GM23338 (cell line): ENCODE results near the gene CHI3L1. TPM values are rescaled to one million over a fixed set of nuclear protein-coding genes. Genes with fewer than 3 reads are reported as not detected.

Experiments
- ATAC-seq: fragments of 200-7000 bp; cut with Tn5 transposase; 3 replicates; pipeline ENCODE4 v1.9.1; 2020
- DNase-seq: peaks from one replicate; pipeline ENCODE4 v3.0.0-alpha.2; 2015; ENCODE audit warnings: low spot score
- H2AFZ ChIP-seq: fragments of 200-600 bp; sonication (generic); 2 replicates; pipeline ENCODE4 v1.8.0; 2016; ENCODE audit warnings: antibody characterized with exemption, mild to moderate bottlenecking, moderate library complexity
- H3F3A ChIP-seq: fragments of 200-600 bp; sonication (generic); replicated peaks from 2 replicates; pipeline ENCODE4 v1.8.0; 2017; ENCODE audit warnings: antibody characterized with exemption, mixed run types, low read depth
- H3K27ac ChIP-seq: fragments of 200-600 bp; sonication (generic); 2 replicates; pipeline ENCODE4 v1.6.1; 2016; ENCODE audit warnings: low read depth
- H3K27me3 ChIP-seq: fragments of 200-600 bp; sonication (generic); 2 replicates; pipeline ENCODE4 v1.8.0; 2016; ENCODE audit warnings: mild to moderate bottlenecking, mixed run types, moderate library complexity; ENCODE audit not compliant: insufficient read depth
- H3K36me3 ChIP-seq: fragments of 200-600 bp; sonication (generic); 2 replicates; pipeline ENCODE4 v1.8.0; 2016; ENCODE audit warnings: mild to moderate bottlenecking; ENCODE audit not compliant: insufficient read depth
- H3K4me1 ChIP-seq: fragments of 200-600 bp; sonication (generic); 2 replicates; pipeline ENCODE4 v1.8.0; 2016; ENCODE audit warnings: mild to moderate bottlenecking, moderate library complexity; ENCODE audit not compliant: insufficient read depth
- H3K4me2 ChIP-seq: fragments of 200-600 bp; sonication (generic); 2 replicates; pipeline ENCODE4 v1.7.1; 2017; ENCODE audit warnings: mixed run types
- H3K4me3 ChIP-seq: fragments of 200-600 bp; sonication (generic); 2 replicates; pipeline ENCODE4 v1.6.1; 2016; ENCODE audit warnings: mixed run types
- H3K79me2 ChIP-seq: fragments of 200-600 bp; sonication (generic); replicated peaks from 2 replicates; pipeline ENCODE4 v1.8.0; 2017; ENCODE audit warnings: mild to moderate bottlenecking; ENCODE audit not compliant: insufficient read depth
- H3K9me2 ChIP-seq: fragments of 200-600 bp; sonication (generic); 2 replicates; pipeline ENCODE4 v1.8.0; 2017; ENCODE audit not compliant: insufficient read depth
- H4K20me1 ChIP-seq: fragments of 200-600 bp; sonication (generic); replicated peaks from 2 replicates; pipeline ENCODE4 v1.8.0; 2017; ENCODE audit warnings: mild to moderate bottlenecking; ENCODE audit not compliant: insufficient read depth
- H3K27ac Mint-ChIP-seq: 2 replicates; pipeline ENCODE4 v1.8.0; 2020; ENCODE audit warnings: inconsistent platforms, mild to moderate bottlenecking, moderate library complexity, mixed read lengths
- H3K27me3 Mint-ChIP-seq: 3 replicates; pipeline ENCODE4 v1.8.0; 2022; ENCODE audit warnings: low read depth, mild to moderate bottlenecking, moderate library complexity, mixed read lengths, inconsistent platforms; ENCODE audit not compliant: insufficient read depth, poor library complexity
- H3K36me3 Mint-ChIP-seq: 3 replicates; pipeline ENCODE4 v1.8.0; 2021; ENCODE audit warnings: low read depth, mild to moderate bottlenecking, inconsistent platforms, moderate library complexity, mixed read lengths
- H3K4me1 Mint-ChIP-seq: 3 replicates; pipeline ENCODE4 v1.8.0; 2020; ENCODE audit warnings: mild to moderate bottlenecking, inconsistent platforms, mixed read lengths
- H3K4me3 Mint-ChIP-seq: 3 replicates; pipeline ENCODE4 v1.8.0; 2021; ENCODE audit warnings: moderate library complexity, mild to moderate bottlenecking, inconsistent platforms, mixed read lengths
- H3K9me3 Mint-ChIP-seq: 3 replicates; pipeline ENCODE4 v1.8.0; 2020; ENCODE audit warnings: moderate library complexity, mild to moderate bottlenecking, inconsistent platforms, mixed read lengths
- CREB1 ChIP-seq: fragments of 250-450 bp; sonication (Bioruptor Pico); IDR thresholded peaks from 2 replicates; pipeline ENCODE4 v1.5.0; 2020; ENCODE audit warnings: low read depth, mild to moderate bottlenecking, moderate library complexity
- EZH2 ChIP-seq: fragments of 200-600 bp; sonication (generic); IDR thresholded peaks from one replicate; pipeline ENCODE4 v1.8.0; 2017; ENCODE audit warnings: antibody characterized with exemption, mild to moderate bottlenecking, low read depth; ENCODE audit not compliant: unreplicated experiment
- EZH2phosphoT487 ChIP-seq: fragments of 200-600 bp; sonication (generic); IDR thresholded peaks from one replicate; pipeline ENCODE4 v1.8.1; 2018; ENCODE audit warnings: antibody characterized with exemption; ENCODE audit not compliant: unreplicated experiment
- JUNB ChIP-seq: IDR thresholded peaks from one replicate; pipeline ENCODE4 v1.6.1; 2016; ENCODE audit warnings: antibody characterized with exemption; ENCODE audit not compliant: unreplicated experiment
- NANOG ChIP-seq: IDR thresholded peaks from 2 replicates; pipeline ENCODE4 v1.6.1; 2016; ENCODE audit warnings: antibody characterized with exemption, borderline replicate concordance
- POLR2AphosphoS5 ChIP-seq: IDR thresholded peaks from 2 replicates; pipeline ENCODE4 v1.6.1; 2016; ENCODE audit warnings: antibody characterized with exemption, low read depth
- STAT1 ChIP-seq: IDR thresholded peaks from one replicate; pipeline ENCODE4 v1.6.1; 2016; ENCODE audit warnings: antibody characterized with exemption; ENCODE audit not compliant: unreplicated experiment
- ZNF114 ChIP-seq: fragments of 250-450 bp; sonication (Bioruptor Pico); IDR thresholded peaks from 2 replicates; pipeline ENCODE4 v1.5.0; 2020; ENCODE audit warnings: mild to moderate bottlenecking, moderate library complexity
- ZNF331 ChIP-seq: fragments of 250-450 bp; sonication (Bioruptor Pico); IDR thresholded peaks from 2 replicates; pipeline ENCODE4 v1.5.0; 2020; ENCODE audit warnings: low read depth, mild to moderate bottlenecking, moderate library complexity
- polyA plus RNA-seq: library from polyadenylated mRNA; unstranded; fragments of >200 nt; fragmentation: Nextera tagmentation; extraction: Ambion mirVana; gene quantifications from 2 replicates; pipeline ENCODE4 v1.2.1, GENCODE V29; 2016
- total RNA-seq: library from RNA; depleted of rRNA; stranded (reverse); fragments of >200 nt; shearing (Covaris generic); gene quantifications from 2 replicates; pipeline ENCODE4 v1.2.3, GENCODE V29; 2014
- TF ChIP-seq, protein P1 (sequence below): IDR thresholded peaks from one replicate; pipeline ENCODE4 v1.6.1; 2018; ENCODE audit warnings: antibody characterized with exemption; ENCODE audit not compliant: unreplicated experiment
- TF ChIP-seq, protein P2 (sequence below): IDR thresholded peaks from 2 replicates; pipeline ENCODE4 v1.6.1; 2016; ENCODE audit warnings: antibody characterized with exemption
- TF ChIP-seq, protein P3 (sequence below): fragments of 250-450 bp; sonication (Bioruptor Pico); IDR thresholded peaks from 2 replicates; pipeline ENCODE4 v1.5.0; 2020; ENCODE audit warnings: mild to moderate bottlenecking, moderate library complexity
- TF ChIP-seq, protein P4 (sequence below), 2 experiments: fragments of 200-600 bp in 1 of 2; sonication (generic) in 1 of 2; conservative IDR thresholded peaks; 2 replicates each; pipeline versions ENCODE4 v1.5.1 to v1.6.1; 2016 to 2017; ENCODE audit warnings: antibody characterized with exemption in 2 of 2, low read depth in 2 of 2, mild to moderate bottlenecking in 2 of 2, moderate library complexity in 1 of 2

The CHI3L1 gene
- total and polyA plus RNA-seq, 2 experiments from 2014 or later, result 0.76 TPM; not detected in 1

DNA sequence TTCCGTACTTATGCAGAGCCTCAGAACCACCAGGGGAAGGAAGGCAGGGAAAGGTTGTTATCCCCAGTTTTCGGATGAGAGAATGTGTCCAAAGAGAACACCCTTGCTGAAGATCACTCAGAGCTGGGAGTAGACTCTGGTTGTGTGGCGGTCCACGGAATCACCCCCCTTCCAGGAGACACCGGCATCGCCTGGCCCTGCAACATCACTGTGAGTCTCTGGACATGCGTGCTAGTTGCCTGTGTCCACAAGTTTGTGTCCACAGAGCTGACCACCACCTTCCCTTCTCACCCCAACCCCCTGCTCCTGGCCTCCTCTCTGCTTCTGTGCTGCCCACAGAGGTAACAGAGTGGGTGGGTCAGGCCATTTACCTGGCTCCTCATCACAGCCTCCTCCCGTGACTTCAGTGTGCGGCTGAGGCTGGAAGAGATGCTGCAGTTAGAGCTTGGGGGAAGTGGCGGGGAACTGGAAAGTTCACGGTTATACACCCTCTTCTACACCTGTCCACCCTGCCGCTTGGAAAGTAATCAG, 18.2 kb downstream of the CHI3L1 start:
- no peak overlapping the region for H2AFZ ChIP-seq
- no peak for DNase-seq
- peaks cover 10% of the 10 kb centered on the region for H3K27me3 Mint-ChIP-seq

More for the DNA sequence above, 18.2 kb downstream of the CHI3L1 start:
- Histone ChIP-seq H3K27me3 (no peaks in the 10 kb centered on the region), H4K20me1 (no peaks in the 10 kb centered on the region), H3K4me1 (no peaks in the 10 kb centered on the region; the same call in 1 of the 2 replicates), H3K9me2 (no peaks in the 10 kb centered on the region), H3F3A (no peaks in the 10 kb centered on the region), H3K79me2 (no peaks in the 10 kb centered on the region), H3K4me2 (no peak overlapping the region), H3K4me3 (no peak overlapping the region), H3K36me3 (no peaks in the 10 kb centered on the region), H3K27ac (no peak overlapping the region)
- no peak for ATAC-seq
- H3K27ac Mint-ChIP-seq, result no peak overlapping the region
- no peak for TF ChIP-seq NANOG
- TF ChIP-seq EZH2phosphoT487, result no peak
- TF ChIP-seq JUNB, result no peak
- TF ChIP-seq, protein P1, sequence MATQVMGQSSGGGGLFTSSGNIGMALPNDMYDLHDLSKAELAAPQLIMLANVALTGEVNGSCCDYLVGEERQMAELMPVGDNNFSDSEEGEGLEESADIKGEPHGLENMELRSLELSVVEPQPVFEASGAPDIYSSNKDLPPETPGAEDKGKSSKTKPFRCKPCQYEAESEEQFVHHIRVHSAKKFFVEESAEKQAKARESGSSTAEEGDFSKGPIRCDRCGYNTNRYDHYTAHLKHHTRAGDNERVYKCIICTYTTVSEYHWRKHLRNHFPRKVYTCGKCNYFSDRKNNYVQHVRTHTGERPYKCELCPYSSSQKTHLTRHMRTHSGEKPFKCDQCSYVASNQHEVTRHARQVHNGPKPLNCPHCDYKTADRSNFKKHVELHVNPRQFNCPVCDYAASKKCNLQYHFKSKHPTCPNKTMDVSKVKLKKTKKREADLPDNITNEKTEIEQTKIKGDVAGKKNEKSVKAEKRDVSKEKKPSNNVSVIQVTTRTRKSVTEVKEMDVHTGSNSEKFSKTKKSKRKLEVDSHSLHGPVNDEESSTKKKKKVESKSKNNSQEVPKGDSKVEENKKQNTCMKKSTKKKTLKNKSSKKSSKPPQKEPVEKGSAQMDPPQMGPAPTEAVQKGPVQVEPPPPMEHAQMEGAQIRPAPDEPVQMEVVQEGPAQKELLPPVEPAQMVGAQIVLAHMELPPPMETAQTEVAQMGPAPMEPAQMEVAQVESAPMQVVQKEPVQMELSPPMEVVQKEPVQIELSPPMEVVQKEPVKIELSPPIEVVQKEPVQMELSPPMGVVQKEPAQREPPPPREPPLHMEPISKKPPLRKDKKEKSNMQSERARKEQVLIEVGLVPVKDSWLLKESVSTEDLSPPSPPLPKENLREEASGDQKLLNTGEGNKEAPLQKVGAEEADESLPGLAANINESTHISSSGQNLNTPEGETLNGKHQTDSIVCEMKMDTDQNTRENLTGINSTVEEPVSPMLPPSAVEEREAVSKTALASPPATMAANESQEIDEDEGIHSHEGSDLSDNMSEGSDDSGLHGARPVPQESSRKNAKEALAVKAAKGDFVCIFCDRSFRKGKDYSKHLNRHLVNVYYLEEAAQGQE, result no peak
- no peak for TF ChIP-seq ZNF114 (CRISPR knock-in tag)
- TF ChIP-seq CREB1 (CRISPR knock-in tag), result no peak
- no peak for TF ChIP-seq POLR2AphosphoS5
- no peak for TF ChIP-seq ZNF331 (CRISPR knock-in tag)
- no peak for TF ChIP-seq EZH2
- TF ChIP-seq, protein P2, sequence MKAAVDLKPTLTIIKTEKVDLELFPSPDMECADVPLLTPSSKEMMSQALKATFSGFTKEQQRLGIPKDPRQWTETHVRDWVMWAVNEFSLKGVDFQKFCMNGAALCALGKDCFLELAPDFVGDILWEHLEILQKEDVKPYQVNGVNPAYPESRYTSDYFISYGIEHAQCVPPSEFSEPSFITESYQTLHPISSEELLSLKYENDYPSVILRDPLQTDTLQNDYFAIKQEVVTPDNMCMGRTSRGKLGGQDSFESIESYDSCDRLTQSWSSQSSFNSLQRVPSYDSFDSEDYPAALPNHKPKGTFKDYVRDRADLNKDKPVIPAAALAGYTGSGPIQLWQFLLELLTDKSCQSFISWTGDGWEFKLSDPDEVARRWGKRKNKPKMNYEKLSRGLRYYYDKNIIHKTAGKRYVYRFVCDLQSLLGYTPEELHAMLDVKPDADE, result no peak
- no peak for TF ChIP-seq STAT1
- TF ChIP-seq, protein P3, sequence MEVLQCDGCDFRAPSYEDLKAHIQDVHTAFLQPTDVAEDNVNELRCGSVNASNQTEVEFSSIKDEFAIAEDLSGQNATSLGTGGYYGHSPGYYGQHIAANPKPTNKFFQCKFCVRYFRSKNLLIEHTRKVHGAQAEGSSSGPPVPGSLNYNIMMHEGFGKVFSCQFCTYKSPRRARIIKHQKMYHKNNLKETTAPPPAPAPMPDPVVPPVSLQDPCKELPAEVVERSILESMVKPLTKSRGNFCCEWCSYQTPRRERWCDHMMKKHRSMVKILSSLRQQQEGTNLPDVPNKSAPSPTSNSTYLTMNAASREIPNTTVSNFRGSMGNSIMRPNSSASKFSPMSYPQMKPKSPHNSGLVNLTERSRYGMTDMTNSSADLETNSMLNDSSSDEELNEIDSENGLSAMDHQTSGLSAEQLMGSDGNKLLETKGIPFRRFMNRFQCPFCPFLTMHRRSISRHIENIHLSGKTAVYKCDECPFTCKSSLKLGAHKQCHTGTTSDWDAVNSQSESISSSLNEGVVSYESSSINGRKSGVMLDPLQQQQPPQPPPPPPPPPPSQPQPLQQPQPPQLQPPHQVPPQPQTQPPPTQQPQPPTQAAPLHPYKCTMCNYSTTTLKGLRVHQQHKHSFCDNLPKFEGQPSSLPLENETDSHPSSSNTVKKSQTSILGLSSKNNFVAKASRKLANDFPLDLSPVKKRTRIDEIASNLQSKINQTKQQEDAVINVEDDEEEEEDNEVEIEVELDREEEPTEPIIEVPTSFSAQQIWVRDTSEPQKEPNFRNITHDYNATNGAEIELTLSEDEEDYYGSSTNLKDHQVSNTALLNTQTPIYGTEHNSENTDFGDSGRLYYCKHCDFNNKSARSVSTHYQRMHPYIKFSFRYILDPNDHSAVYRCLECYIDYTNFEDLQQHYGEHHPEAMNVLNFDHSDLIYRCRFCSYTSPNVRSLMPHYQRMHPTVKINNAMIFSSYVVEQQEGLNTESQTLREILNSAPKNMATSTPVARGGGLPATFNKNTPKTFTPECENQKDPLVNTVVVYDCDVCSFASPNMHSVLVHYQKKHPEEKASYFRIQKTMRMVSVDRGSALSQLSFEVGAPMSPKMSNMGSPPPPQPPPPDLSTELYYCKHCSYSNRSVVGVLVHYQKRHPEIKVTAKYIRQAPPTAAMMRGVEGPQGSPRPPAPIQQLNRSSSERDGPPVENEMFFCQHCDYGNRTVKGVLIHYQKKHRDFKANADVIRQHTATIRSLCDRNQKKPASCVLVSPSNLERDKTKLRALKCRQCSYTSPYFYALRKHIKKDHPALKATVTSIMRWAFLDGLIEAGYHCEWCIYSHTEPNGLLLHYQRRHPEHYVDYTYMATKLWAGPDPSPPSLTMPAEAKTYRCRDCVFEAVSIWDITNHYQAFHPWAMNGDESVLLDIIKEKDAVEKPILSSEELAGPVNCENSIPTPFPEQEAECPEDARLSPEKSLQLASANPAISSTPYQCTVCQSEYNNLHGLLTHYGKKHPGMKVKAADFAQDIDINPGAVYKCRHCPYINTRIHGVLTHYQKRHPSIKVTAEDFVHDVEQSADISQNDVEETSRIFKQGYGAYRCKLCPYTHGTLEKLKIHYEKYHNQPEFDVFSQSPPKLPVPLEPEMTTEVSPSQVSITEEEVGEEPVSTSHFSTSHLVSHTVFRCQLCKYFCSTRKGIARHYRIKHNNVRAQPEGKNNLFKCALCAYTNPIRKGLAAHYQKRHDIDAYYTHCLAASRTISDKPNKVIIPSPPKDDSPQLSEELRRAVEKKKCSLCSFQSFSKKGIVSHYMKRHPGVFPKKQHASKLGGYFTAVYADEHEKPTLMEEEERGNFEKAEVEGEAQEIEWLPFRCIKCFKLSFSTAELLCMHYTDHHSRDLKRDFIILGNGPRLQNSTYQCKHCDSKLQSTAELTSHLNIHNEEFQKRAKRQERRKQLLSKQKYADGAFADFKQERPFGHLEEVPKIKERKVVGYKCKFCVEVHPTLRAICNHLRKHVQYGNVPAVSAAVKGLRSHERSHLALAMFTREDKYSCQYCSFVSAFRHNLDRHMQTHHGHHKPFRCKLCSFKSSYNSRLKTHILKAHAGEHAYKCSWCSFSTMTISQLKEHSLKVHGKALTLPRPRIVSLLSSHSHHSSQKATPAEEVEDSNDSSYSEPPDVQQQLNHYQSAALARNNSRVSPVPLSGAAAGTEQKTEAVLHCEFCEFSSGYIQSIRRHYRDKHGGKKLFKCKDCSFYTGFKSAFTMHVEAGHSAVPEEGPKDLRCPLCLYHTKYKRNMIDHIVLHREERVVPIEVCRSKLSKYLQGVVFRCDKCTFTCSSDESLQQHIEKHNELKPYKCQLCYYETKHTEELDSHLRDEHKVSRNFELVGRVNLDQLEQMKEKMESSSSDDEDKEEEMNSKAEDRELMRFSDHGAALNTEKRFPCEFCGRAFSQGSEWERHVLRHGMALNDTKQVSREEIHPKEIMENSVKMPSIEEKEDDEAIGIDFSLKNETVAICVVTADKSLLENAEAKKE (CRISPR knock-in tag), result no peak
- TF ChIP-seq, protein P4, sequence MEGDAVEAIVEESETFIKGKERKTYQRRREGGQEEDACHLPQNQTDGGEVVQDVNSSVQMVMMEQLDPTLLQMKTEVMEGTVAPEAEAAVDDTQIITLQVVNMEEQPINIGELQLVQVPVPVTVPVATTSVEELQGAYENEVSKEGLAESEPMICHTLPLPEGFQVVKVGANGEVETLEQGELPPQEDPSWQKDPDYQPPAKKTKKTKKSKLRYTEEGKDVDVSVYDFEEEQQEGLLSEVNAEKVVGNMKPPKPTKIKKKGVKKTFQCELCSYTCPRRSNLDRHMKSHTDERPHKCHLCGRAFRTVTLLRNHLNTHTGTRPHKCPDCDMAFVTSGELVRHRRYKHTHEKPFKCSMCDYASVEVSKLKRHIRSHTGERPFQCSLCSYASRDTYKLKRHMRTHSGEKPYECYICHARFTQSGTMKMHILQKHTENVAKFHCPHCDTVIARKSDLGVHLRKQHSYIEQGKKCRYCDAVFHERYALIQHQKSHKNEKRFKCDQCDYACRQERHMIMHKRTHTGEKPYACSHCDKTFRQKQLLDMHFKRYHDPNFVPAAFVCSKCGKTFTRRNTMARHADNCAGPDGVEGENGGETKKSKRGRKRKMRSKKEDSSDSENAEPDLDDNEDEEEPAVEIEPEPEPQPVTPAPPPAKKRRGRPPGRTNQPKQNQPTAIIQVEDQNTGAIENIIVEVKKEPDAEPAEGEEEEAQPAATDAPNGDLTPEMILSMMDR (conservative IDR thresholded peaks at IDR 0.05; ENCODE audit: low read depth in 2 of 2), result no peak
- H3K4me1 Mint-ChIP-seq, result peaks cover 2% of the 10 kb centered on the region; the same call in 1 of the 3 replicates
- H3K9me3 Mint-ChIP-seq, result no peaks in the 10 kb centered on the region
- no peaks in the 10 kb centered on the region; the same call in 2 of the 3 replicates for H3K36me3 Mint-ChIP-seq
- no peak overlapping the region for H3K4me3 Mint-ChIP-seq
